ENCODE measurements around the gene ST3GAL6. TPM values are rescaled to one million over a fixed set of nuclear protein-coding genes. Genes with fewer than 3 reads are reported as not detected.
A peak's percentile ranks its signal among the peaks of the same experiment; 100 is the strongest.

Gene ST3GAL6
- total and polyA plus RNA-seq, 2 of the 13 experiments (the other 11 are each of a cell fraction or from before 2014, with no cell fraction given) = 17.5 to 23.2 TPM

DNA sequence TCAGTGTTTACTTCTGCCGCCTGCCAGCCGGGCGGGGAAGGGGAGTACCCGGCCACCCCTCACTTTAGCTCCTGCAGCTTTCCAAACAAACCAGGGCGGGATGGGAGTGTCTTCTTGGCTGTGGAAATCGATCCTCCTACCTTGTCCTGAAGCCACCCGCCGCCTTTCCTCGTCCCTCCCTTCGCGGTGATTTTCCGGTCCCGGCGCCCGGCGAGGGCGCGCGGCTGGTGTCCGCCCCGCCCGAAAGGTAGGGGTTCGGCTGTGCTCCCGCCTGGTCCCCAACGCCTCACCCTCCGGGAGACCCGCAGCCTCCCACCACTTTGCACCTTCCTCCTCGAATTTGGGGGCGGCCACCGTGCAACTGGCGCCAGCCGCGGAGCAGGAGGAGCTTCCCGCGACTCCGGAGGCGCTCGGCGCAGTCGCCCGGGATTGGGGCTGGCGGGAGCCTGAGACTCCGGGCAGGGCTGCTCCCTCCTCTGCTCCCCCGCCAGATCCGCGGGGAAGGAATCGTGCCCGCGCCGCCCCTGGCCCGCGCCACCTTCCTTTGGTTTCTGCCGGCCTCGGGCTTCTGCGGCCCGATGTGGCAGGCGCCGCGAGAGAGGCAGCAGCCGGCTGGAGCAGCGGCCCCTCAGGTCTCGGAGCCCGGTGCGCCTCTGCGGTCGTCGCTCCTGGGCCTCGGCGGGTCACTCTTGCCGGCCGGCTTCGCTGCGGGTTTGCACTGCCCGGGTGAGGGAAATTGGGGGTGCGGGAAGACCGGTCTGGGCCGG is 30.7 kb upstream of the ST3GAL6 start (continued):
- TF ChIP-seq, protein P1, sequence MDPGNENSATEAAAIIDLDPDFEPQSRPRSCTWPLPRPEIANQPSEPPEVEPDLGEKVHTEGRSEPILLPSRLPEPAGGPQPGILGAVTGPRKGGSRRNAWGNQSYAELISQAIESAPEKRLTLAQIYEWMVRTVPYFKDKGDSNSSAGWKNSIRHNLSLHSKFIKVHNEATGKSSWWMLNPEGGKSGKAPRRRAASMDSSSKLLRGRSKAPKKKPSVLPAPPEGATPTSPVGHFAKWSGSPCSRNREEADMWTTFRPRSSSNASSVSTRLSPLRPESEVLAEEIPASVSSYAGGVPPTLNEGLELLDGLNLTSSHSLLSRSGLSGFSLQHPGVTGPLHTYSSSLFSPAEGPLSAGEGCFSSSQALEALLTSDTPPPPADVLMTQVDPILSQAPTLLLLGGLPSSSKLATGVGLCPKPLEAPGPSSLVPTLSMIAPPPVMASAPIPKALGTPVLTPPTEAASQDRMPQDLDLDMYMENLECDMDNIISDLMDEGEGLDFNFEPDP (CRISPR knock-in tag; conservative IDR thresholded peaks at IDR 0.05) = no peak
- TF ChIP-seq FOXA3 (CRISPR knock-in tag; IDR thresholded peaks at IDR 0.05) (no peak), ELF1 (CRISPR knock-in tag; IDR thresholded peaks at IDR 0.05) (no peak; the same call in 1 of the 2 replicates), ZNF562 (CRISPR knock-in tag; IDR thresholded peaks at IDR 0.05; ENCODE audit: borderline replicate concordance) (no peak), ZNF317 (CRISPR knock-in tag; IDR thresholded peaks at IDR 0.05) (no peak), ZSCAN31 (CRISPR knock-in tag; IDR thresholded peaks at IDR 0.05; ENCODE audit: low read depth) (no peak), ZNF224 (CRISPR knock-in tag; IDR thresholded peaks at IDR 0.05) (no peak), SIX1 (CRISPR knock-in tag; IDR thresholded peaks at IDR 0.05; ENCODE audit: borderline replicate concordance) (0 out of 2 replicates have a peak, but pooled peaks have one; percentile 14), THAP9 (CRISPR knock-in tag; IDR thresholded peaks at IDR 0.05; ENCODE audit: borderline replicate concordance) (0 out of 2 replicates have a peak, but pooled peaks have one; percentile 58), TOE1 (CRISPR knock-in tag; IDR thresholded peaks at IDR 0.05) (no peak), NR2F2 (IDR thresholded peaks at IDR 0.05; ENCODE audit: borderline replicate concordance, low read depth) (no peak), AHR (CRISPR knock-in tag; IDR thresholded peaks at IDR 0.05) (no peak)
- TF ChIP-seq, protein P2, sequence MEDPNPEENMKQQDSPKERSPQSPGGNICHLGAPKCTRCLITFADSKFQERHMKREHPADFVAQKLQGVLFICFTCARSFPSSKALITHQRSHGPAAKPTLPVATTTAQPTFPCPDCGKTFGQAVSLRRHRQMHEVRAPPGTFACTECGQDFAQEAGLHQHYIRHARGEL (CRISPR knock-in tag; IDR thresholded peaks at IDR 0.05) = no peak
- TF ChIP-seq, protein P3, sequence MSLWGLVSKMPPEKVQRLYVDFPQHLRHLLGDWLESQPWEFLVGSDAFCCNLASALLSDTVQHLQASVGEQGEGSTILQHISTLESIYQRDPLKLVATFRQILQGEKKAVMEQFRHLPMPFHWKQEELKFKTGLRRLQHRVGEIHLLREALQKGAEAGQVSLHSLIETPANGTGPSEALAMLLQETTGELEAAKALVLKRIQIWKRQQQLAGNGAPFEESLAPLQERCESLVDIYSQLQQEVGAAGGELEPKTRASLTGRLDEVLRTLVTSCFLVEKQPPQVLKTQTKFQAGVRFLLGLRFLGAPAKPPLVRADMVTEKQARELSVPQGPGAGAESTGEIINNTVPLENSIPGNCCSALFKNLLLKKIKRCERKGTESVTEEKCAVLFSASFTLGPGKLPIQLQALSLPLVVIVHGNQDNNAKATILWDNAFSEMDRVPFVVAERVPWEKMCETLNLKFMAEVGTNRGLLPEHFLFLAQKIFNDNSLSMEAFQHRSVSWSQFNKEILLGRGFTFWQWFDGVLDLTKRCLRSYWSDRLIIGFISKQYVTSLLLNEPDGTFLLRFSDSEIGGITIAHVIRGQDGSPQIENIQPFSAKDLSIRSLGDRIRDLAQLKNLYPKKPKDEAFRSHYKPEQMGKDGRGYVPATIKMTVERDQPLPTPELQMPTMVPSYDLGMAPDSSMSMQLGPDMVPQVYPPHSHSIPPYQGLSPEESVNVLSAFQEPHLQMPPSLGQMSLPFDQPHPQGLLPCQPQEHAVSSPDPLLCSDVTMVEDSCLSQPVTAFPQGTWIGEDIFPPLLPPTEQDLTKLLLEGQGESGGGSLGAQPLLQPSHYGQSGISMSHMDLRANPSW (CRISPR knock-in tag; IDR thresholded peaks at IDR 0.05; ENCODE audit: borderline replicate concordance) = no peak
- TF ChIP-seq, protein P4, sequence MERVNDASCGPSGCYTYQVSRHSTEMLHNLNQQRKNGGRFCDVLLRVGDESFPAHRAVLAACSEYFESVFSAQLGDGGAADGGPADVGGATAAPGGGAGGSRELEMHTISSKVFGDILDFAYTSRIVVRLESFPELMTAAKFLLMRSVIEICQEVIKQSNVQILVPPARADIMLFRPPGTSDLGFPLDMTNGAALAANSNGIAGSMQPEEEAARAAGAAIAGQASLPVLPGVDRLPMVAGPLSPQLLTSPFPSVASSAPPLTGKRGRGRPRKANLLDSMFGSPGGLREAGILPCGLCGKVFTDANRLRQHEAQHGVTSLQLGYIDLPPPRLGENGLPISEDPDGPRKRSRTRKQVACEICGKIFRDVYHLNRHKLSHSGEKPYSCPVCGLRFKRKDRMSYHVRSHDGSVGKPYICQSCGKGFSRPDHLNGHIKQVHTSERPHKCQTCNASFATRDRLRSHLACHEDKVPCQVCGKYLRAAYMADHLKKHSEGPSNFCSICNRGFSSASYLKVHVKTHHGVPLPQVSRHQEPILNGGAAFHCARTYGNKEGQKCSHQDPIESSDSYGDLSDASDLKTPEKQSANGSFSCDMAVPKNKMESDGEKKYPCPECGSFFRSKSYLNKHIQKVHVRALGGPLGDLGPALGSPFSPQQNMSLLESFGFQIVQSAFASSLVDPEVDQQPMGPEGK (CRISPR knock-in tag; IDR thresholded peaks at IDR 0.05) = peak; percentile 55
- TF ChIP-seq, protein P5, sequence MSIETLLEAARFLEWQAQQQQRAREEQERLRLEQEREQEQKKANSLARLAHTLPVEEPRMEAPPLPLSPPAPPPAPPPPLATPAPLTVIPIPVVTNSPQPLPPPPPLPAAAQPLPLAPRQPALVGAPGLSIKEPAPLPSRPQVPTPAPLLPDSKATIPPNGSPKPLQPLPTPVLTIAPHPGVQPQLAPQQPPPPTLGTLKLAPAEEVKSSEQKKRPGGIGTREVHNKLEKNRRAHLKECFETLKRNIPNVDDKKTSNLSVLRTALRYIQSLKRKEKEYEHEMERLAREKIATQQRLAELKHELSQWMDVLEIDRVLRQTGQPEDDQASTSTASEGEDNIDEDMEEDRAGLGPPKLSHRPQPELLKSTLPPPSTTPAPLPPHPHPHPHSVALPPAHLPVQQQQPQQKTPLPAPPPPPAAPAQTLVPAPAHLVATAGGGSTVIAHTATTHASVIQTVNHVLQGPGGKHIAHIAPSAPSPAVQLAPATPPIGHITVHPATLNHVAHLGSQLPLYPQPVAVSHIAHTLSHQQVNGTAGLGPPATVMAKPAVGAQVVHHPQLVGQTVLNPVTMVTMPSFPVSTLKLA (IDR thresholded peaks at IDR 0.05) = no peak
